GM15510 (cell line): Measurements from ENCODE around the gene PRTFDC1.

Source experiments
- POLR2A ChIP-seq: IDR thresholded peaks from 3 replicates; pipeline ENCODE4 v1.6.1; 2011; ENCODE audit warnings: borderline replicate concordance; ENCODE audit not compliant: insufficient read length; ENCODE audit errors: extremely low read depth

PRTFDC1 gene

DNA sequence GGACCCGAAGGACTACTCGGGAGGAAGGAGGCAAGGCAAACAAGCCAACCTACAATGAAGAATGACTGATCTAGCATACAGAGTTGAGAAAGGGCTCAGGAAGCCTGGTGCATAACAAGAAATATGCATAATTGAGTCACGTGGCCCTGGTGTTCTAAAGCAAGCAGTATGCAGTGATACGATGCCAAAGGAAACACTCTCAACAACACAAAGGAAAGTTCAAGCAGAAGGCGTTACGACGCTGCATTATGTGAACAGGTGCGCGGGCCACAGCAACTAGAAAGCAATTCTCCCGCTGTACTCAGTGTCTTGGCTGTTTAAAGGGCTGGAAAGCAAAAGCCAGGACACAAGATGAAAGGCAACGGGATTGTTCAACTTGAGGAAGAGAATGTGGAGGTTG is 100.8 kb downstream of the PRTFDC1 start:
- TF ChIP-seq POLR2A, result no peak

- TF ChIP-seq POLR2A, result no peak
Measured at GRCh38 chr10:24850727-24851296, 101.6 kb downstream of the PRTFDC1 start.

GRCh38 chr10:24849501-24850299 is 102.7 kb downstream of the PRTFDC1 start:
- no peak for TF ChIP-seq POLR2A

- no peak for TF ChIP-seq POLR2A
Measured at GRCh38 chr10:24849051-24849450, 103.4 kb downstream of the PRTFDC1 start.

DNA sequence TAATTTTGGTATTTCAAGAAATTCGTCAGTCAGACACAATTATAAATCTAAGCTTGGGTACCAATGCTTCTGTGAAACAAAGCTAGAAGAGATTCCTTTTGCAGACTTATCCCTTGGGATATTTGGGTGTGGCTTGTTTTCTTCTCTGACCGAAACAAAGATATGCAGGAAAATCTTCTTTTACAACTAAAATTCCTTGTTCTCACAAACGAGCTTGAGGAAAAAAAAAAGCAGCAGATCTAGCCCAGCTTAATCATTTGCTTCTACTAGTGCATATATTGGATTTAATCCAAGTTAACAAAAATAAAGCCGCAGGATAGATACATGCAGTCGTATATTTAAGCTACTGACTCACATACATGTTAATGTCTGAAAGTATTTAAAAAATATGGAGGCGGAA is 104.2 kb downstream of the PRTFDC1 start:
- TF ChIP-seq POLR2A, result no peak

- TF ChIP-seq POLR2A, result no peak
Measured at GRCh38 chr10:24847112-24848070, 105.0 kb downstream of the PRTFDC1 start.

- TF ChIP-seq POLR2A, result no peak
Measured at GRCh38 chr10:24844742-24845141, 107.7 kb downstream of the PRTFDC1 start.

GRCh38 chr10:24843256-24843655 is 109.2 kb downstream of the PRTFDC1 start:
- no peak for TF ChIP-seq POLR2A

DNA sequence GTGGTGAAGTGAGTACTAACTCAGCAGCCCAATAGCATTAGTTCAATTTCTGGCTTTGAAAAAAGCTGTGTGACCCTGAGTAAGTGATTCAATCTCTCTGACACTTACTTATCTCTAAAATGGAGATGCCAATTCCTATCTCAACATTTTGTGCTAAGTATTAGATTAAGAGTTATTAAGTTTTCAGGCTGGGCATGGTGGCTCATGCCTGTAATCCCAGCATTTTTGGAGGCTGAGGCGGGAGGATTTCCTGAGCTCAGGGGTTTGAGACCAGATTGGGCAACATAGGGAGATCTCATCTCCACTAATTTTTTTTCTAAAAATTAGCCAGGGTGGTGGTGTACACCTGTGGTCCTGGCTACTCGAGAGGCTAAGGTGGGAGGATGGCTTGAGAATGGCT is 109.5 kb downstream of the PRTFDC1 start:
- no peak for TF ChIP-seq POLR2A

GRCh38 chr10:24841530-24841929 is 110.9 kb downstream of the PRTFDC1 start:
- no peak for TF ChIP-seq POLR2A

- no peak for TF ChIP-seq POLR2A
Measured at GRCh38 chr10:24840784-24841183, 111.6 kb downstream of the PRTFDC1 start.

DNA sequence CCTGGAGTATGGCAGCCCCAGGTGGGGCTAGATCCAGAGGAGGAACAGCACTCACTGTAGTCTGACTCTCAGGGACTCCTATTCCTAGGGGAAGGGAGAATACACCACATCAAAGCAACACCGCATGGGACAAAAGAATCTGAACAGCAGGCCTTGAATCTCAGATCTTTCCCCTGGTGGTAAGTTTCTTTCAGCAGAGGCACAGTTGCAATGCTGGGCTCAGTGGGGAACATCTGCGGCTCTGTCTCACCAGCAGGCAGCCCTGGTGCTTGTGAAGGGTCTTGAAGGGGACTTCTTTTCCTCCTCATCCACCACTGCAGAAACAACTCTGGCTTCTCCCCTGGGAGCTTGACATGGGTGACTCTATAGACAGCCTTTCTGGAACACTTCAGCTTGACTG is 117.5 kb downstream of the PRTFDC1 start:
- TF ChIP-seq POLR2A, result no peak

GRCh38 chr10:24826009-24826408 is 126.4 kb downstream of the PRTFDC1 start:
- no peak for TF ChIP-seq POLR2A

DNA sequence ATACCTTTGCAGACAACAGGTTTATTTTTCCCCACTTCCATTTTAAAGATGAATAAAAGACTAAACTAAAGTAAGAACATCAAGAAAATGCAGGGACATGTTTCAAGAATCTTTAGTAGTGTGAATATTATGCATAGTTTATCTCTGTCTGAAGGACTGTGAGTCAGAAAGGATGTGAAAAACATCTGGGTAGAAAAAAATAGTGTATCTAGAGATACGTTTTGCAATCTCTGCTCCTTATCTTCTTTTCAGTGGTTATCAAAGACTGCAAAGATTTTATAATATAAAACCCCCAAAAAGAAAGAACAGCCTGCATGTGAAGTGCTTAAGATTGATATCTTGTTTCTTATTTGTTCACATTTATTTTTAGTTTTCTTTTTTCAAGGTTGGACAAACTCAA is 126.9 kb downstream of the PRTFDC1 start:
- no peak for TF ChIP-seq POLR2A

DNA sequence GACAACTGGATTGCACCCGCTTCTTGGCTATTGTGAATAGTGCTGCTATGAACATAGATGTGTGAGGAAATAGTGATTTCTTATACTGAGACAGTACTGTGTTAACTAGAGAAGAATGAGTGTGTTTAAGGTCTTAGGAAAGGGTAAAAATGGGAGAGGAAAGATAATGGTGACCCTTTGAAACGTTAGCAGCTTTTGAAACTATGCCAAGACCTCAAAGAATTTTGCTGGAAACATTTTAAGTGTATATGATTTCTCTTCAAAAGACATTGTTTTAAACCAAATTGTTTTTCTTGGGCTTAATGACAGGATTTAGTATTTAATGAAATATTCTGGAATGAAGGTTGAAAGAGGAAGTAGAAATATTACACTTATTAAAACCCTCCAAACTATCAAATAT is 127.9 kb downstream of the PRTFDC1 start:
- TF ChIP-seq POLR2A, result no peak
